WTC11 (cell line): ENCODE results near the gene FGFR2. TPM values are rescaled to one million over a fixed set of nuclear protein-coding genes. Genes with fewer than 3 reads are reported as not detected.

Experiments
- ATAC-seq: fragments of 200-7000 bp; cut with Tn5 transposase; 2 replicates; pipeline ENCODE4 v1.10.0; 2021; ENCODE audit warnings: mild to moderate bottlenecking, moderate library complexity
- CTCF ChIA-PET: fragments of 300-600 bp; sonication (Branson Sonifier 250); formaldehyde crosslinking; loops from one replicate; lab custom pipeline; 2021; ENCODE audit warnings: antibody characterized with exemption; lab: Charles Lee
- POLR2A ChIA-PET: fragments of 350-600 bp; sonication (Branson Sonifier 250); formaldehyde crosslinking; loops from one replicate; lab custom pipeline; 2021; ENCODE audit warnings: antibody characterized with exemption; lab: Charles Lee
- DNase-seq: peaks from one replicate; pipeline ENCODE4 v3.0.0; 2021; ENCODE audit warnings: low spot score
- H3K27ac Mint-ChIP-seq: 2 replicates; pipeline ENCODE4 v1.8.0; 2021; ENCODE audit warnings: mixed read lengths
- H3K27me3 Mint-ChIP-seq: 2 replicates; pipeline ENCODE4 v1.8.0; 2021; ENCODE audit warnings: low read depth, mild to moderate bottlenecking, moderate library complexity, mixed read lengths
- H3K36me3 Mint-ChIP-seq: 2 replicates; pipeline ENCODE4 v1.8.0; 2021; ENCODE audit warnings: mixed read lengths
- H3K4me1 Mint-ChIP-seq: 2 replicates; pipeline ENCODE4 v1.8.0; 2022; ENCODE audit warnings: mixed read lengths
- H3K4me3 Mint-ChIP-seq: 2 replicates; pipeline ENCODE4 v1.8.0; 2021; ENCODE audit warnings: mild to moderate bottlenecking, moderate library complexity, mixed read lengths
- H3K9me3 Mint-ChIP-seq: 2 replicates; pipeline ENCODE4 v1.8.0; 2021; ENCODE audit warnings: mixed read lengths
- AFF4 ChIP-seq: sonication (generic); formaldehyde crosslinking; IDR thresholded peaks from 2 replicates; pipeline ENCODE4 v1.8.1; 2023; ENCODE audit warnings: mild to moderate bottlenecking, missing genetic modification reagents, borderline replicate concordance
- CBFB ChIP-seq: sonication (generic); formaldehyde crosslinking; IDR thresholded peaks from 2 replicates; pipeline ENCODE4 v1.8.1; 2022; ENCODE audit warnings: mild to moderate bottlenecking, low read depth, missing genetic modification reagents
- CREB1 ChIP-seq: sonication (generic); formaldehyde crosslinking; IDR thresholded peaks from 2 replicates; pipeline ENCODE4 v1.8.0; 2023; ENCODE audit warnings: mild to moderate bottlenecking, missing genetic modification reagents
- CTCF ChIP-seq: fragments of 200-600 bp; IDR thresholded peaks from 2 replicates; pipeline ENCODE4 v1.8.0; 2022; ENCODE audit warnings: antibody characterized with exemption
- FOXK1 ChIP-seq: sonication (generic); formaldehyde crosslinking; IDR thresholded peaks from 2 replicates; pipeline ENCODE4 v1.8.0; 2022; ENCODE audit warnings: mild to moderate bottlenecking, moderate library complexity, missing genetic modification reagents
- FOXP1 ChIP-seq: sonication (generic); formaldehyde crosslinking; IDR thresholded peaks from 2 replicates; pipeline ENCODE4 v1.8.0; 2022; ENCODE audit warnings: missing genetic modification reagents, mild to moderate bottlenecking, moderate library complexity, borderline replicate concordance
- IRF2 ChIP-seq: sonication (generic); formaldehyde crosslinking; IDR thresholded peaks from 2 replicates; pipeline ENCODE4 v1.8.0; 2022; ENCODE audit warnings: low read depth, missing genetic modification reagents, borderline replicate concordance
- JAZF1 ChIP-seq: fragments of 250-450 bp; sonication (Bioruptor Pico); IDR thresholded peaks from 2 replicates; pipeline ENCODE4 v1.9.0; 2021; ENCODE audit warnings: moderate library complexity, mild to moderate bottlenecking, inconsistent platforms
- MLX ChIP-seq: sonication (generic); formaldehyde crosslinking; IDR thresholded peaks from 2 replicates; pipeline ENCODE4 v1.8.1; 2023; ENCODE audit warnings: mild to moderate bottlenecking, missing genetic modification reagents, moderate library complexity
- NFATC4 ChIP-seq: fragments of 250-450 bp; sonication (Bioruptor Pico); IDR thresholded peaks from 2 replicates; pipeline ENCODE4 v1.9.0; 2021; ENCODE audit warnings: mild to moderate bottlenecking
- NR3C1 ChIP-seq: sonication (generic); formaldehyde crosslinking; conservative IDR thresholded peaks from 2 replicates; pipeline ENCODE4 v1.8.1; 2023; ENCODE audit warnings: low read depth, mild to moderate bottlenecking, missing genetic modification reagents
- PRDM15 ChIP-seq: sonication (generic); formaldehyde crosslinking; IDR thresholded peaks from 2 replicates; pipeline ENCODE4 v1.8.0; 2022; ENCODE audit warnings: missing genetic modification reagents
- PREB ChIP-seq: sonication (generic); formaldehyde crosslinking; IDR thresholded peaks from 2 replicates; pipeline ENCODE4 v1.8.1; 2022; ENCODE audit warnings: mild to moderate bottlenecking, missing genetic modification reagents, moderate library complexity, borderline replicate concordance
- RORB ChIP-seq: fragments of 250-450 bp; sonication (Bioruptor Pico); IDR thresholded peaks from 2 replicates; pipeline ENCODE4 v1.9.0; 2021; ENCODE audit warnings: mild to moderate bottlenecking
- SMAD4 ChIP-seq: sonication (generic); formaldehyde crosslinking; IDR thresholded peaks from 2 replicates; pipeline ENCODE4 v1.8.0; 2022; ENCODE audit warnings: mild to moderate bottlenecking, missing genetic modification reagents
- SP1 ChIP-seq: sonication (generic); formaldehyde crosslinking; conservative IDR thresholded peaks from 2 replicates; pipeline ENCODE4 v1.8.1; 2022; ENCODE audit warnings: missing genetic modification reagents
- TEAD4 ChIP-seq: sonication (generic); formaldehyde crosslinking; IDR thresholded peaks from 2 replicates; pipeline ENCODE4 v1.8.0; 2022; ENCODE audit warnings: mild to moderate bottlenecking, missing genetic modification reagents
- ZBTB21 ChIP-seq: sonication (generic); formaldehyde crosslinking; IDR thresholded peaks from 2 replicates; pipeline ENCODE4 v1.8.1; 2023; ENCODE audit warnings: mild to moderate bottlenecking, missing genetic modification reagents, borderline replicate concordance
- ZNF121 ChIP-seq: sonication (generic); formaldehyde crosslinking; IDR thresholded peaks from 2 replicates; pipeline ENCODE4 v1.8.0; 2023; ENCODE audit warnings: missing genetic modification reagents
- ZNF138 ChIP-seq: sonication (generic); formaldehyde crosslinking; conservative IDR thresholded peaks from 2 replicates; pipeline ENCODE4 v1.8.1; 2022; ENCODE audit warnings: mild to moderate bottlenecking, moderate library complexity, missing genetic modification reagents
- ZNF425 ChIP-seq: fragments of 250-450 bp; sonication (Bioruptor Pico); conservative IDR thresholded peaks from 2 replicates; pipeline ENCODE4 v1.9.0; 2021; ENCODE audit warnings: mild to moderate bottlenecking
- total RNA-seq: library from RNA; stranded (reverse); gene quantifications from 3 replicates; pipeline ENCODE4 v1.2.3, GENCODE V29; 2021

Gene FGFR2
- total RNA-seq, 1 experiment from 2014 or later, result 95.0 TPM

GRCh38 chr10:121462281-121462680 lies 136.0 kb downstream of the FGFR2 start:
- CTCF ChIA-PET, result no interaction called here
- H3K4me3 Mint-ChIP-seq, result no peak overlapping the region
- TF ChIP-seq IRF2 (CRISPR knock-in tag) (no peak), SP1 (no peak), PRDM15 (CRISPR knock-in tag) (no peak), FOXK1 (no peak), JAZF1 (CRISPR knock-in tag) (no peak)
- ATAC-seq (no peak), DNase-seq (no peak)
- no peaks in the 10 kb centered on the region for H3K36me3 Mint-ChIP-seq
- peaks cover 4% of the 10 kb centered on the region; the same call in 1 of the 2 replicates for H3K9me3 Mint-ChIP-seq
- H3K27ac Mint-ChIP-seq, result no peak overlapping the region
- POLR2A ChIA-PET, result no interaction called here
- H3K4me1 Mint-ChIP-seq, result peaks cover 32% of the 10 kb centered on the region
- H3K27me3 Mint-ChIP-seq, result peaks cover 2% of the 10 kb centered on the region; the same call in 1 of the 2 replicates

GRCh38 chr10:121461307-121461706 lies 136.9 kb downstream of the FGFR2 start:
- Mint-ChIP-seq H3K9me3 (peaks cover 4% of the 10 kb centered on the region; the same call in 1 of the 2 replicates), H3K27ac (no peak overlapping the region), H3K27me3 (peaks cover 2% of the 10 kb centered on the region; the same call in 1 of the 2 replicates), H3K4me1 (peaks cover 32% of the 10 kb centered on the region), H3K36me3 (no peaks in the 10 kb centered on the region), H3K4me3 (no peak overlapping the region)
- POLR2A ChIA-PET, result no interaction called here
- ATAC-seq (no peak), DNase-seq (no peak)
- no peak for TF ChIP-seq ZNF138 (CRISPR knock-in tag)
- no peak for TF ChIP-seq SMAD4
- no peak for TF ChIP-seq RORB
- TF ChIP-seq ZBTB21 (CRISPR knock-in tag), result no peak
- no peak for TF ChIP-seq TEAD4 (CRISPR knock-in tag)
- TF ChIP-seq ZNF425 (CRISPR knock-in tag), result no peak
- TF ChIP-seq CBFB (CRISPR knock-in tag), result no peak
- TF ChIP-seq CTCF, result no peak
- TF ChIP-seq FOXP1, result no peak
- no peak for TF ChIP-seq AFF4 (CRISPR knock-in tag)
- TF ChIP-seq MLX (CRISPR knock-in tag), result no peak
- TF ChIP-seq NFATC4 (CRISPR knock-in tag), result no peak
- no peak for TF ChIP-seq NR3C1 (CRISPR knock-in tag)
- no peak for TF ChIP-seq PREB (CRISPR knock-in tag)
- TF ChIP-seq ZNF121, result no peak
- TF ChIP-seq CREB1 (CRISPR knock-in tag), result no peak
- CTCF ChIA-PET, result no interaction called here
